DND-41 (cell line): ENCODE results near the gene CFAP100.

Experiments used
- ATAC-seq: fragments of 200-7000 bp; cut with Tn5 transposase; 3 replicates; pipeline ENCODE4 v1.9.1; 2021; ENCODE audit warnings: low read depth; ENCODE audit not compliant: insufficient read depth
- DNase-seq: peaks from one replicate; pipeline ENCODE4 v3.0.0-alpha.2; 2020
- H2AFZ ChIP-seq: 2 replicates; pipeline ENCODE4 v1.6.0; 2012; ENCODE audit warnings: low read depth, low read length
- H3K27ac ChIP-seq: 2 replicates; pipeline ENCODE4 v1.5.1; 2012; ENCODE audit warnings: low read length, inconsistent platforms
- H3K27me3 ChIP-seq: fragments of 200-600 bp; sonication (generic); 2 replicates; pipeline ENCODE4 v1.6.0; 2012; ENCODE audit warnings: low read length, mild to moderate bottlenecking, inconsistent platforms; ENCODE audit not compliant: insufficient read depth, poor library complexity
- H3K36me3 ChIP-seq: 2 replicates; pipeline ENCODE4 v1.5.1; 2012; ENCODE audit warnings: low read length, inconsistent platforms; ENCODE audit not compliant: insufficient read depth
- H3K4me1 ChIP-seq: 2 replicates; pipeline ENCODE4 v1.5.1; 2012; ENCODE audit warnings: mild to moderate bottlenecking, low read length; ENCODE audit not compliant: insufficient read depth
- H3K4me2 ChIP-seq: 2 replicates; pipeline ENCODE4 v1.6.0; 2012; ENCODE audit warnings: mild to moderate bottlenecking, moderate library complexity, low read length, inconsistent platforms; ENCODE audit not compliant: insufficient read depth
- H3K4me3 ChIP-seq, 2 experiments: fragments of 200-600 bp in 1 of 2; shearing (Covaris generic) in 1 of 2; 2 replicates each; pipeline ENCODE4 v1.5.1; 2012 to 2016; ENCODE audit warnings: inconsistent platforms in 2 of 2, low read length in 2 of 2, mild to moderate bottlenecking in 2 of 2, low read depth in 1 of 2, moderate library complexity in 1 of 2
- H3K79me2 ChIP-seq: 2 replicates; pipeline ENCODE4 v1.6.0; 2012; ENCODE audit warnings: low read length, inconsistent platforms; ENCODE audit not compliant: insufficient read depth
- H3K9ac ChIP-seq: 2 replicates; pipeline ENCODE4 v1.6.0; 2012; ENCODE audit warnings: low read depth, mild to moderate bottlenecking, inconsistent platforms, low read length, moderate library complexity
- H3K9me3 ChIP-seq: 2 replicates; pipeline ENCODE4 v1.5.1; 2012; ENCODE audit warnings: low read length, moderate library complexity, mild to moderate bottlenecking, inconsistent platforms; ENCODE audit not compliant: insufficient read depth, severe bottlenecking
- H4K20me1 ChIP-seq: 2 replicates; pipeline ENCODE4 v1.6.0; 2012; ENCODE audit warnings: low read length; ENCODE audit not compliant: insufficient read depth
- CTCF ChIP-seq: IDR thresholded peaks from 2 replicates; pipeline ENCODE4 v1.5.1; 2012; ENCODE audit warnings: borderline replicate concordance, low read length, moderate library complexity, mild to moderate bottlenecking; ENCODE audit not compliant: poor library complexity, severe bottlenecking; ENCODE audit errors: extremely low read depth
- EZH2 ChIP-seq: IDR thresholded peaks from 3 replicates; pipeline ENCODE4 v1.6.1; 2012; ENCODE audit warnings: borderline replicate concordance, low read depth, mild to moderate bottlenecking, moderate library complexity, low read length, inconsistent platforms; ENCODE audit not compliant: severe bottlenecking

The CFAP100 gene

GRCh38 chr3:126435456-126436315 is 41.0 kb downstream of the CFAP100 start:
- DNase-seq (no peak), ATAC-seq (no peak)
- H3K9me3 ChIP-seq: no peaks in the 10 kb centered on the region
- TF ChIP-seq EZH2 (no peak), CTCF (no peak)
- H3K9ac ChIP-seq: no peak overlapping the region
- peaks cover 10% of the 10 kb centered on the region for H4K20me1 ChIP-seq
- H3K36me3 ChIP-seq: peaks cover 59% of the 10 kb centered on the region
- H3K27me3 ChIP-seq: no peaks in the 10 kb centered on the region
- H3K79me2 ChIP-seq: no peaks in the 10 kb centered on the region
- H3K4me1 ChIP-seq: no peaks in the 10 kb centered on the region
- H3K4me2 ChIP-seq: no peak overlapping the region
- H3K4me3 ChIP-seq: no peak overlapping the region
- no peak overlapping the region for H2AFZ ChIP-seq
- H3K27ac ChIP-seq: no peak overlapping the region

GRCh38 chr3:126436826-126437717 is 42.4 kb downstream of the CFAP100 start:
- H3K4me1 ChIP-seq: no peaks in the 10 kb centered on the region
- H3K4me2 ChIP-seq: no peak overlapping the region
- no peaks in the 10 kb centered on the region for H3K27me3 ChIP-seq
- TF ChIP-seq CTCF (no peak), EZH2 (no peak)
- H2AFZ ChIP-seq: no peak overlapping the region
- H3K79me2 ChIP-seq: no peaks in the 10 kb centered on the region
- no peak for ATAC-seq
- no peaks in the 10 kb centered on the region for H3K9me3 ChIP-seq
- H3K9ac ChIP-seq: no peak overlapping the region
- H3K4me3 ChIP-seq: no peak overlapping the region
- no peak overlapping the region for H3K27ac ChIP-seq
- peaks cover 73% of the 10 kb centered on the region for H3K36me3 ChIP-seq
- peaks cover 14% of the 10 kb centered on the region for H4K20me1 ChIP-seq
- no peak for DNase-seq

GRCh38 chr3:126438186-126438585 is 43.5 kb downstream of the CFAP100 start:
- DNase-seq (no peak), ATAC-seq (no peak)
- H3K79me2 ChIP-seq: no peaks in the 10 kb centered on the region
- no peaks in the 10 kb centered on the region for H3K4me1 ChIP-seq
- H2AFZ ChIP-seq: no peak overlapping the region
- peaks cover 14% of the 10 kb centered on the region for H4K20me1 ChIP-seq
- peaks cover 72% of the 10 kb centered on the region for H3K36me3 ChIP-seq
- no peak overlapping the region for H3K27ac ChIP-seq
- no peaks in the 10 kb centered on the region for H3K9me3 ChIP-seq
- H3K4me3 ChIP-seq: no peak overlapping the region
- no peaks in the 10 kb centered on the region for H3K27me3 ChIP-seq
- H3K4me2 ChIP-seq: no peak overlapping the region
- TF ChIP-seq CTCF: no peak
- no peak for TF ChIP-seq EZH2
- H3K9ac ChIP-seq: no peak overlapping the region
